ENCODE results near the gene TGFBRAP1. TPM values are rescaled to one million over a fixed set of nuclear protein-coding genes. Genes with fewer than 3 reads are reported as not detected.

Gene TGFBRAP1
- total RNA-seq, 1 experiment from 2014 or later: 16.7 TPM

GRCh38 chr2:105377871-105378270 lies 48.3 kb upstream of the TGFBRAP1 start:
- TF ChIP-seq CTCF (conservative IDR thresholded peaks at IDR 0.05): no peak
- DNase-seq: no peak
- Histone ChIP-seq H2AFZ (no peak overlapping the region), H3K36me3 (ENCODE audit: low read depth) (peaks cover 91% of the 10 kb centered on the region), H3K4me2 (no peak overlapping the region), H3F3A (ENCODE audit: insufficient read depth, low read depth) (peaks cover 72% of the 10 kb centered on the region), H3K4me1 (replicated peaks; ENCODE audit: insufficient read depth) (peaks cover 39% of the 10 kb centered on the region), H3K27me3 (ENCODE audit: insufficient read depth, low read depth) (no peaks in the 10 kb centered on the region), H3K9me3 (ENCODE audit: insufficient read depth, low read depth) (no peaks in the 10 kb centered on the region), H3K4me3 (no peak overlapping the region), H3K79me2 (ENCODE audit: low read depth) (peaks cover 89% of the 10 kb centered on the region), H3K27ac (no peak overlapping the region), H3K9me2 (ENCODE audit: insufficient read depth) (no peaks in the 10 kb centered on the region), H4K20me1 (ENCODE audit: insufficient read depth) (peaks cover 7% of the 10 kb centered on the region)
- BruUV-seq (replicated peaks): no TSS peak
- ChIA-PET CTCF (no interaction called here), POLR2A (ENCODE audit: unreplicated experiment) (no interaction called here)
- intact Hi-C loops (cut with micrococcal nuclease; ENCODE audit: unreplicated experiment): loop anchor here (1.0 kb wide), 1 partner anchor 143 kb away; no protein-coding TSS in a partner anchor

- Histone ChIP-seq H3K36me3 (ENCODE audit: low read depth) (peaks cover 88% of the 10 kb centered on the region), H3K27ac (no peak overlapping the region), H4K20me1 (ENCODE audit: insufficient read depth) (peaks cover 7% of the 10 kb centered on the region), H3K4me2 (no peak overlapping the region), H3K4me1 (replicated peaks; ENCODE audit: insufficient read depth) (peaks cover 29% of the 10 kb centered on the region), H3K4me3 (no peak overlapping the region), H3K9me2 (ENCODE audit: insufficient read depth) (no peaks in the 10 kb centered on the region), H3K79me2 (ENCODE audit: low read depth) (peaks cover 85% of the 10 kb centered on the region), H2AFZ (no peak overlapping the region), H3K27me3 (ENCODE audit: insufficient read depth, low read depth) (no peaks in the 10 kb centered on the region), H3K9me3 (ENCODE audit: insufficient read depth, low read depth) (no peaks in the 10 kb centered on the region), H3F3A (ENCODE audit: insufficient read depth, low read depth) (peaks cover 70% of the 10 kb centered on the region)
- intact Hi-C loops (cut with micrococcal nuclease; ENCODE audit: unreplicated experiment): no loop called here
- BruUV-seq (replicated peaks): no TSS peak
- no peak for TF ChIP-seq EZH2 (IDR thresholded peaks at IDR 0.05; ENCODE audit: low read depth)
- no peak for TF ChIP-seq CTCF (conservative IDR thresholded peaks at IDR 0.05)
- CTCF ChIA-PET: no interaction called here
- DNase-seq: no peak
- POLR2A ChIA-PET (ENCODE audit: unreplicated experiment): no interaction called here
Observed at GRCh38 chr2:105376789-105377240, 47.3 kb upstream of the TGFBRAP1 start.

- Histone ChIP-seq H3K27me3 (ENCODE audit: insufficient read depth, low read depth) (no peaks in the 10 kb centered on the region), H4K20me1 (ENCODE audit: insufficient read depth) (peaks cover 7% of the 10 kb centered on the region), H3K36me3 (ENCODE audit: low read depth) (peaks cover 85% of the 10 kb centered on the region), H3K9me2 (ENCODE audit: insufficient read depth) (no peaks in the 10 kb centered on the region), H3K4me2 (no peak overlapping the region), H3K79me2 (ENCODE audit: low read depth) (peaks cover 79% of the 10 kb centered on the region), H3K9me3 (ENCODE audit: insufficient read depth, low read depth) (no peaks in the 10 kb centered on the region), H3F3A (ENCODE audit: insufficient read depth, low read depth) (peaks cover 70% of the 10 kb centered on the region), H3K4me1 (replicated peaks; ENCODE audit: insufficient read depth) (peaks cover 21% of the 10 kb centered on the region), H2AFZ (no peak overlapping the region), H3K27ac (no peak overlapping the region), H3K4me3 (no peak overlapping the region)
- CTCF ChIA-PET: no interaction called here
- POLR2A ChIA-PET (ENCODE audit: unreplicated experiment): interaction anchor here (0.6 kb wide), 1 partner anchor 15 kb away, joined by 17 read pairs; no protein-coding TSS in a partner anchor
- intact Hi-C loops (cut with micrococcal nuclease; ENCODE audit: unreplicated experiment): no loop called here
- no TSS peak for BruUV-seq (replicated peaks)
- DNase-seq: no peak
- no peak for TF ChIP-seq EZH2 (IDR thresholded peaks at IDR 0.05; ENCODE audit: low read depth)
- no peak for TF ChIP-seq CTCF (conservative IDR thresholded peaks at IDR 0.05)
Observed at GRCh38 chr2:105376010-105376409, 46.5 kb upstream of the TGFBRAP1 start.

Measured in PC-9 (cell line).